H1 (cell line): ENCODE measurements around the gene SCAI. TPM values are rescaled to one million over a fixed set of nuclear protein-coding genes. Genes with fewer than 3 reads are reported as not detected.

Experiments used
- ATF3 ChIP-seq: IDR thresholded peaks from 2 replicates; pipeline ENCODE4 v1.6.1; 2011; ENCODE audit warnings: low read depth, mild to moderate bottlenecking, low read length; ENCODE audit not compliant: insufficient read depth
- JUN ChIP-seq: IDR thresholded peaks from 2 replicates; pipeline ENCODE4 v1.6.1; 2011; ENCODE audit warnings: low read depth, mild to moderate bottlenecking, improper control_type of control experiment, low read length
- SP2 ChIP-seq: IDR thresholded peaks from 2 replicates; pipeline ENCODE4 v1.6.1; 2012; ENCODE audit warnings: mild to moderate bottlenecking, low read length, inconsistent platforms
- TCF12 ChIP-seq: IDR thresholded peaks from 2 replicates; pipeline ENCODE4 v1.6.1; 2011; ENCODE audit warnings: low read depth, mild to moderate bottlenecking, low read length
- TEAD4 ChIP-seq: IDR thresholded peaks from 2 replicates; pipeline ENCODE4 v1.6.1; 2012; ENCODE audit warnings: low read depth, low read length, inconsistent platforms, mixed read lengths
- polyA plus RNA-seq, 7 experiments: library from polyadenylated mRNA; depleted of rRNA in 3 of 7; stranded (reverse) in 5 of 7; unstranded in 2 of 7; fragments of >200 nt in 5 of 7; fragments of 200-250 nt in 2 of 7; gene quantifications; 1 replicate in 5 of 7; 2 replicates in 1 of 7; 4 replicates in 1 of 7; pipeline versions ENCODE4 v1.2.1 to v1.2.3, GENCODE V29; 2011 to 2013; ENCODE audit warnings: missing spikeins in 2 of 7, mixed read lengths in 2 of 7
- total RNA-seq: library from RNA; stranded (reverse); fragmentation: NEBNext Ultra II Directional; extraction: Animal tissue kit (Norgen Biotek cat#: 25700); gene quantifications from 2 replicates; pipeline ENCODE4 v1.2.1, GENCODE V29; 2021

The SCAI gene
- total and polyA plus RNA-seq, 2 of the 8 experiments (the other 6 are each of a cell fraction or from before 2014, with no cell fraction given): 6.4 to 19.8 TPM

- TF ChIP-seq TEAD4: no peak
- TF ChIP-seq TCF12: no peak
- TF ChIP-seq JUN: no peak
- TF ChIP-seq SP2: no peak
- TF ChIP-seq ATF3: no peak
Observed at GRCh38 chr9:124980431-124980830, 162.9 kb downstream of the SCAI start (continued).
